Ectodermal cell (in vitro differentiated cells): Measurements from ENCODE around the gene ERCC2.

Experiments used
- H3K27ac ChIP-seq: 2 replicates; pipeline ENCODE4 v1.7.0; 2013; ENCODE audit warnings: mild to moderate bottlenecking, low read depth, low read length; ENCODE audit not compliant: insufficient read depth, poor library complexity, severe bottlenecking
- H3K27me3 ChIP-seq: 2 replicates; pipeline ENCODE4 v1.7.0; 2013; ENCODE audit warnings: mild to moderate bottlenecking, low read length; ENCODE audit not compliant: insufficient read depth, control insufficient read depth, poor library complexity, severe bottlenecking
- H3K36me3 ChIP-seq: one replicate; pipeline ENCODE4 v1.7.0; 2013; ENCODE audit warnings: low read length; ENCODE audit not compliant: control insufficient read depth, insufficient read depth
- H3K4me1 ChIP-seq: one replicate; pipeline ENCODE4 v1.7.0; 2013; ENCODE audit warnings: low read length; ENCODE audit not compliant: control insufficient read depth, insufficient read depth
- H3K4me3 ChIP-seq: 2 replicates; pipeline ENCODE4 v1.7.0; 2013; ENCODE audit warnings: low read depth, low read length, control low read depth; ENCODE audit not compliant: insufficient read depth
- H3K9me3 ChIP-seq: 2 replicates; pipeline ENCODE4 v1.7.0; 2013; ENCODE audit warnings: mild to moderate bottlenecking, low read length, moderate library complexity; ENCODE audit not compliant: control insufficient read depth
- WGBS, 2 experiments: methylation state at CpG; one replicate each; pipeline ENCODE4 v1.1.7; 2013; ENCODE audit warnings: missing lambda C conversion rate in 2 of 2; 5-methylcytosine and 5-hydroxymethylcytosine counted together

The ERCC2 gene

GRCh38 chr19:45305007-45305406 is 65.4 kb downstream of the ERCC2 start:
- WGBS, 2 experiments: 86 to 94% methylated on average over 4 of the region's 4 CpGs
- no peak overlapping the region for H3K27ac ChIP-seq
- H3K9me3 ChIP-seq: no peaks in the 10 kb centered on the region
- no peaks in the 10 kb centered on the region for H3K36me3 ChIP-seq
- no peaks in the 10 kb centered on the region for H3K27me3 ChIP-seq
- no peaks in the 10 kb centered on the region for H3K4me1 ChIP-seq
- no peak overlapping the region for H3K4me3 ChIP-seq

DNA sequence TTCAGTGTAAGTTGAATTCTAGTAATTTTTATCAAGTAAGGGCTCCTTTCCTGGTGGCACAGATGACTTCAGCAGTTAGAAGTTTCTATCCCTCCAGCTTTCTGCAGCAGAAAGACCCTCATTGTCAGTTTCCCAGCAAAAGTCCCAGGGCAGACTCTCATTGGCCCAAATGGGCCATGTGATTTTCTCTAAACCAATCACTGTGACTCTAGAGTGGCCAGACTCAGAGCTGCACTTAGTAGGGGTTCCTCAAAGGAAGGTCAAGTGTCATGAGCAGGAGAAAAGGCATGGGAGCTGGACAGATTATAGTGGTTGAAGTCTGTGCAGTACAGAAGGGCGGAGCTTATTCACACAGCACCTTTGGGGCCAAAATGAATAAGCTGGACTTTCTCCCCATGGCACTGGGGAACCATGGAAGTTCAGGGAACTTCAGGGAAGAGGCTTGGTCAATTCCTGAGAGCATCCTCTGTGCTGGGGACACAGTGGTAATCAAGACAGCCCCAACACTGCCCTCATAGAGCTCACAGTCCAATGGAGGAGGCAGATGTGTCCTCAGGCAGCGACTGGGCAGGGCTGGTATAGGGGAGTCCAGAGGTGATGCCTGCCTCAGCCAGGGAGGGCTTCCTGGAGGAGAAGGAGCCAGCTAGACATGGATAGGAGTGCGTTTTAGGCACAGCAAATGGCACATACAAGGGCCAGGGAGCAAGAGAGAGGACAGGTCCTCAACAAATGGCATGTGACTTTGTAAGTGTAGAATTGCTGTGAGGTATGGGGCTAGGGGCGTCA is 66.0 kb downstream of the ERCC2 start:
- Histone ChIP-seq H3K4me1 (no peaks in the 10 kb centered on the region), H3K36me3 (peaks cover 3% of the 10 kb centered on the region), H3K27ac (no peak overlapping the region), H3K4me3 (no peak overlapping the region), H3K9me3 (no peaks in the 10 kb centered on the region), H3K27me3 (no peaks in the 10 kb centered on the region)
- 77 to 80% methylated on average over 4 of the region's 4 CpGs for WGBS, 2 experiments

- peaks cover 5% of the 10 kb centered on the region for H3K36me3 ChIP-seq
- H3K4me1 ChIP-seq: no peaks in the 10 kb centered on the region
- no peaks in the 10 kb centered on the region for H3K27me3 ChIP-seq
- no peak overlapping the region for H3K27ac ChIP-seq
- H3K4me3 ChIP-seq: no peak overlapping the region
- no peaks in the 10 kb centered on the region for H3K9me3 ChIP-seq
- 93 to 95% methylated on average over 12 of the region's 12 CpGs for WGBS, 2 experiments
Measured at GRCh38 chr19:45303269-45304060, 66.9 kb downstream of the ERCC2 start.

DNA sequence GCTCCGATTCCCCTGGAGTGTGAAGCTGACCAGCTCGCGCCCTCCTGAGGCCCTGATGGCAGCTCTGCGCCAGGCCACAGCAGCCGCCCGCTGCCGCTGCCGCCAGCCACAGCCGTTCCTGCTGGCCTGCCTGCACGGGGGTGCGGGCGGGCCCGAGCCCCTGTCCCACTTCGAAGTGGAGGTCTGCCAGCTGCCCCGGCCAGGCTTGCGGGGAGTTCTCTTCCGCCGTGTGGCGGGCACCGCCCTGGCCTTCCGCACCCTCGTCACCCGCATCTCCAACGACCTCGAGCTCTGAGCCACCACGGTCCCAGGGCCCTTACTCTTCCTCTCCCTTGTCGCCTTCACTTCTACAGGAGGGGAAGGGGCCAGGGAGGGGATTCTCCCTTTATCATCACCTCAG is 68.0 kb downstream of the ERCC2 start:
- H3K36me3 ChIP-seq: peaks cover 5% of the 10 kb centered on the region
- H3K4me1 ChIP-seq: no peaks in the 10 kb centered on the region
- WGBS, 2 experiments: 92 to 95% methylated on average over 26 to 27 of the region's 27 CpGs
- H3K9me3 ChIP-seq: no peaks in the 10 kb centered on the region
- H3K27me3 ChIP-seq: no peaks in the 10 kb centered on the region
- no peak overlapping the region for H3K4me3 ChIP-seq
- H3K27ac ChIP-seq: no peak overlapping the region
